ENCODE data around the gene NEURL1.

NEURL1 gene

DNA sequence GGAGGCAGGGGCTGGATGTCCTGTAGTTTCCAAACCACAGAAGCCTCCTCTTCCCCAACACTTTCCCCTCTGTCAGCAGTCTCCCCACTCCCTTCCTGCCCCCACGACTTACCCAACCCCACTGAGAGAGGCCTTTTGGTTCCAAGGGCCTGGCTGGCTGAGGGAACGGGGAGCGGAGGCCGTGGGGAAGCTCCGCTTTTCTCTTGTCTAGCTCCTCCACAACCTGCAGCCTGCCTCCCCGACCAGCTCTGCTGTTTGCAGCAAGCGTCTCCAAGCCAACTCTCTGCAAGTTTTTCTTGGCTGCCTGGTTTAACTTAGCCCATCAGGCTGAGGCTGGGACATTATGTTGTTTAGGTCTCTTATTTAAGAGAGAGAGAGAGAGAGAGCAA lies 126.8 kb downstream of the NEURL1 start:
- no peaks in the 10 kb centered on the region for H3K27me3 ChIP-seq (replicated peaks; ENCODE audit: control insufficient read depth, insufficient read depth, low read length)
- no peak overlapping the region for H3K4me3 ChIP-seq (replicated peaks; ENCODE audit: low read depth, low read length)
- DNase-seq (ENCODE audit: extremely low read depth, insufficient read length) = no peak
- TF ChIP-seq, protein P1, sequence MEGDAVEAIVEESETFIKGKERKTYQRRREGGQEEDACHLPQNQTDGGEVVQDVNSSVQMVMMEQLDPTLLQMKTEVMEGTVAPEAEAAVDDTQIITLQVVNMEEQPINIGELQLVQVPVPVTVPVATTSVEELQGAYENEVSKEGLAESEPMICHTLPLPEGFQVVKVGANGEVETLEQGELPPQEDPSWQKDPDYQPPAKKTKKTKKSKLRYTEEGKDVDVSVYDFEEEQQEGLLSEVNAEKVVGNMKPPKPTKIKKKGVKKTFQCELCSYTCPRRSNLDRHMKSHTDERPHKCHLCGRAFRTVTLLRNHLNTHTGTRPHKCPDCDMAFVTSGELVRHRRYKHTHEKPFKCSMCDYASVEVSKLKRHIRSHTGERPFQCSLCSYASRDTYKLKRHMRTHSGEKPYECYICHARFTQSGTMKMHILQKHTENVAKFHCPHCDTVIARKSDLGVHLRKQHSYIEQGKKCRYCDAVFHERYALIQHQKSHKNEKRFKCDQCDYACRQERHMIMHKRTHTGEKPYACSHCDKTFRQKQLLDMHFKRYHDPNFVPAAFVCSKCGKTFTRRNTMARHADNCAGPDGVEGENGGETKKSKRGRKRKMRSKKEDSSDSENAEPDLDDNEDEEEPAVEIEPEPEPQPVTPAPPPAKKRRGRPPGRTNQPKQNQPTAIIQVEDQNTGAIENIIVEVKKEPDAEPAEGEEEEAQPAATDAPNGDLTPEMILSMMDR (IDR thresholded peaks at IDR 0.05; ENCODE audit: insufficient read depth, low read length, poor library complexity, severe bottlenecking) = no peak
- peaks cover 60% of the 10 kb centered on the region for H3K36me3 ChIP-seq (ENCODE audit: control insufficient read depth, insufficient read depth, low read length)

DNA sequence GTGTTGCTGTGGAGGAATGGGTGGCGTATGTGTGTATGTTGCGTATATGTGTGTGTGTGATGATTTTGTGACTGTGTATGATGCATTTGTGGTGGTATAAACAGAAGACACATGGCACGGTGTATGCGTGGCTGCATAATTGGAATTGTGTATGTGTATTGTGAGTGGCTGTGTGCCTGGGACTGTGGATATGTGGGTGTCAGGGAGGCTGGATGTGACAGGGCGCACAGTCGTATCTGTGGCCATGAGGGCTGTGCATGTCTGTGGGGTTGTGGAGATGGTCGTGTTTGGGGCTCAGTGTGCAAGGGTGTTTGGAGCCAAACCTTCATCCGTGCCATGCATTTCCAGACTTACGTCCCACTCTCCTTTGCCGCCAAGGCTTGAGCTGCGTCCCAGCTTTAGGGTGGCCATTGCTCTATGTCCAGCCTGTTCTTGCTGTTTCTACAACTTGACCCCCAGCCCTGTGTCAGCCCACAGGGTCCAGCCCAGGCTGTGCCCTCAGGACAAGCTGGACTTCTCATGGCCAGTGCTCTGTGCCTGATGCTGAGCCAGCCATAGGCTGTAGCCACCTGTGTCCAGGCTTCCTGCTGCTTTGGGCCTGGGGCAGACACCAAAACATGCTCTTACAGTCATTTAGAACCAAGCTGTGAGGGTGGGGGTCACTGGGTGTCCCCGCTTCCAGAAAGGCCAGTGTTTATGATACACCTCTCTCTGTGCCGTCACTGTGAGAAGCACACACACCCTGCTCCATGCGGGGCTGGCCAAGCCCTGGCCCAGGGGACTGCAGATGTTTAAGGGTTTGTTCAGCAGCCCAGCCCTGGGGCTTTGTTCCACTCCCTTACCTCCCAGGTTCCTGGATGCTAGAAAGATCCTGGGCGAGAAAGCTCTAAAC lies 127.6 kb downstream of the NEURL1 start:
- Histone ChIP-seq H3K36me3 (ENCODE audit: control insufficient read depth, insufficient read depth, low read length) (peaks cover 65% of the 10 kb centered on the region), H3K27me3 (replicated peaks; ENCODE audit: control insufficient read depth, insufficient read depth, low read length) (no peaks in the 10 kb centered on the region), H3K4me3 (replicated peaks; ENCODE audit: low read depth, low read length) (no peak overlapping the region)
- TF ChIP-seq, protein P1 (IDR thresholded peaks at IDR 0.05; ENCODE audit: insufficient read depth, low read length, poor library complexity, severe bottlenecking) = no peak
- DNase-seq (ENCODE audit: extremely low read depth, insufficient read length) = no peak

DNA sequence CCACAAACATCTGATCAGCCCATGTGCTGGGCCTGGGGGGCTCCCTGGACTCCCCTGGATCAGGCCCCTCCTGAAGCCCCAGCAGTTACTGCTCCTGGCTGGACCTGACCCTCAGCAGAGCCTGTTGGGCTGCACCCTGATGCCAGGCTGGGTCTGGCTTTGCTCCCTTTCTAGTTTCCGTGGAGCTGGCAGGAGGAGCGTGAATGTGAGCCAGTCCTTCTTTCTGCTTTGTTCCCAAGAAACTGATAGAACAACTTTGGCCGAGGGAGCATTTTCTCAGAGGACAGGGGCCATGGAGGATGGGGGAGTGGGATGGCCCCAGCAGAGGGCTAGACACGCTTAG lies 128.2 kb downstream of the NEURL1 start:
- no peak for DNase-seq (ENCODE audit: extremely low read depth, insufficient read length)
- no peaks in the 10 kb centered on the region for H3K27me3 ChIP-seq (replicated peaks; ENCODE audit: control insufficient read depth, insufficient read depth, low read length)

DNA sequence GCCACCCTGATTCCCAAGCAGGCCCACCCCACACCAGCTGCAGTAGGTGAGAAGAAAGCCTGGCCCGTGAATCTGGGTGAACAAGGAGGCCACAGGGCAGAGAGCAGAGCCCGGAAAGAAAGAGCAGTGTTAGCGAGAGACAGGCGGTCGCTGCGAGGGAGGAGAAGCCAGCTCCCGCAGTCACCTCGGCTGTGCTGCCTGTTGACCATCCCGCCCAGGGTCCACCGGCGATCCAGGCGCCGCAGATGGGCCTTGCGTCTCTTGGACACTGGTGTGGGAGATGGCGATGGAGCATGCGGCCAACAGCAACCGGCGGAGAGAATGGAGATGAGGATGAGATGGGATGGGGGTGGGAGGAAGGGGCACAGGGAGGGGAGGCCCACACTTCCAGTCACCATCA lies 128.8 kb downstream of the NEURL1 start:
- H3K27me3 ChIP-seq (replicated peaks; ENCODE audit: control insufficient read depth, insufficient read depth, low read length) = no peaks in the 10 kb centered on the region
- no peak for DNase-seq (ENCODE audit: extremely low read depth, insufficient read length)
- TF ChIP-seq, protein P1 (IDR thresholded peaks at IDR 0.05; ENCODE audit: insufficient read depth, low read length, poor library complexity, severe bottlenecking) = no peak
- H3K36me3 ChIP-seq (ENCODE audit: control insufficient read depth, insufficient read depth, low read length) = peaks cover 66% of the 10 kb centered on the region
- no peak overlapping the region for H3K4me3 ChIP-seq (replicated peaks; ENCODE audit: low read depth, low read length)

More for the DNA sequence above, 128.2 kb downstream of the NEURL1 start:
- H3K4me3 ChIP-seq (replicated peaks; ENCODE audit: low read depth, low read length) = no peak overlapping the region
- H3K36me3 ChIP-seq (ENCODE audit: control insufficient read depth, insufficient read depth, low read length) = peaks cover 63% of the 10 kb centered on the region
- TF ChIP-seq, protein P1 (IDR thresholded peaks at IDR 0.05; ENCODE audit: insufficient read depth, low read length, poor library complexity, severe bottlenecking) = no peak

DNA sequence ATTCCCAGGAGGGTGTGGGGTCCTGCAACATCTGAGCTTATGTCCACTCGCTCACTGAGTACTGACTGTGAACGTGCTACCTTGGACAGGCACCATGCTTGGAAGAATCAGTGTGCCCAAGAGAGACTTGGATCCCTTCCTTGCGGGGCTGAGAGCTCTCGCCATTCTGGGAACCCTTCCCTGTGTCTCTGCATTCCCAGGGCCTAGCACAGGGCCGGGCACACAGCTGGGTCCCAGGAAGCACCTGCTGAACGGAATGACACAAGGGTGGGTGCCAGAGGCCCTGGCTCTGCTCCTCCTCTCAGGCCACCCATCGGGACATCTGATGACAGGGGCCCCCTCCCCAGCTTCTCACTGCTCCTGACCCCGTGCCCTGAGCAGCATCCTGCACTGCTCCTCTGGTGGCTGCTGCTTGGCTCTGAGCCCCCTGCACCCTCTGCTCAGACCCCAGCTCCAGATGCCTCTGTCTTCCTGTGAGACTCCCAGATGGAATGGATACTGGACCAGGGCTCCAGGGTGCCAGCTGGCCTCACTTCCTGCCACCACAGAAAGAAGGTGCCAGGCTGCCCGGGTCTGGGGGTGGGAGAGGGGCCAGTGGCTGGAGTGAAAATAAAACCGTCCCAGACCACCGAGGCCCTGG lies 129.6 kb downstream of the NEURL1 start:
- H3K4me3 ChIP-seq (replicated peaks; ENCODE audit: low read depth, low read length) = no peak overlapping the region
- TF ChIP-seq, protein P1 (IDR thresholded peaks at IDR 0.05; ENCODE audit: insufficient read depth, low read length, poor library complexity, severe bottlenecking) = no peak

More for the DNA sequence above, 129.6 kb downstream of the NEURL1 start:
- H3K27me3 ChIP-seq (replicated peaks; ENCODE audit: control insufficient read depth, insufficient read depth, low read length) = no peaks in the 10 kb centered on the region
- peaks cover 62% of the 10 kb centered on the region for H3K36me3 ChIP-seq (ENCODE audit: control insufficient read depth, insufficient read depth, low read length)
- DNase-seq (ENCODE audit: extremely low read depth, insufficient read length) = no peak
